ENCODE data around the gene SBK1. TPM values are rescaled to one million over a fixed set of nuclear protein-coding genes. Genes with fewer than 3 reads are reported as not detected.
"Not testable (repeated sequence)": the region's sequence is repeated elsewhere in the genome, so short reads cannot be mapped to it uniquely, and the experiment has no call there.

Gene SBK1
- total and polyA plus RNA-seq, 2 experiments from 2014 or later = 12.0 to 15.3 TPM

GRCh38 chr16:28324887-28325279, 32.6 kb downstream of the SBK1 start:
- Histone ChIP-seq H3K36me3 (no peaks in the 10 kb centered on the region), H3K9me3 (ENCODE audit: low read depth) (no peaks in the 10 kb centered on the region), H3K4me1 (ENCODE audit: low read depth) (no peaks in the 10 kb centered on the region), H3K4me3 (no peak overlapping the region), H3K27me3 (no peaks in the 10 kb centered on the region), H3K27ac (no peak overlapping the region)
- DNase-seq (ENCODE audit: low read depth in 1 of 2, low spot score in 1 of 2) = no peak
- no peak for TF ChIP-seq CTCF (IDR thresholded peaks at IDR 0.05; ENCODE audit: low read depth, low read length)

- H3K27me3 ChIP-seq = no peaks in the 10 kb centered on the region
- TF ChIP-seq CTCF (IDR thresholded peaks at IDR 0.05; ENCODE audit: low read depth, low read length) = peak; percentile 88
- no peak overlapping the region for H3K27ac ChIP-seq
- no peak overlapping the region for H3K4me3 ChIP-seq
- no peaks in the 10 kb centered on the region for H3K9me3 ChIP-seq (ENCODE audit: low read depth)
- H3K36me3 ChIP-seq = no peaks in the 10 kb centered on the region
- DNase-seq (ENCODE audit: low read depth in 1 of 2, low spot score in 1 of 2) = peak; percentile 63 to 74
- no peaks in the 10 kb centered on the region for H3K4me1 ChIP-seq (ENCODE audit: low read depth)
Observed at GRCh38 chr16:28326881-28327610, 34.7 kb downstream of the SBK1 start.

- H3K27me3 ChIP-seq; H3K36me3 ChIP-seq; H3K4me3 ChIP-seq; H3K9me3 ChIP-seq (ENCODE audit: low read depth); H3K27ac ChIP-seq; H3K4me1 ChIP-seq (ENCODE audit: low read depth): not testable (repeated sequence)
- peak in 1 of 2 donors; percentile 33 for DNase-seq (ENCODE audit: low read depth in 1 of 2, low spot score in 1 of 2)
Observed at GRCh38 chr16:28330232-28330631, 37.9 kb downstream of the SBK1 start.

GRCh38 chr16:28330981-28331380, 38.7 kb downstream of the SBK1 start:
- not testable (repeated sequence) for DNase-seq (ENCODE audit: low read depth in 1 of 2, low spot score in 1 of 2); H3K4me3 ChIP-seq; H3K27ac ChIP-seq; H3K9me3 ChIP-seq (ENCODE audit: low read depth); H3K27me3 ChIP-seq; H3K36me3 ChIP-seq; H3K4me1 ChIP-seq (ENCODE audit: low read depth)

- H3K27ac ChIP-seq; H3K9me3 ChIP-seq (ENCODE audit: low read depth); H3K4me1 ChIP-seq (ENCODE audit: low read depth); DNase-seq (ENCODE audit: low read depth in 1 of 2, low spot score in 1 of 2); H3K4me3 ChIP-seq; H3K27me3 ChIP-seq; H3K36me3 ChIP-seq: not testable (repeated sequence)
Observed at GRCh38 chr16:28332632-28333031, 40.3 kb downstream of the SBK1 start.

- not testable (repeated sequence) for H3K27ac ChIP-seq; H3K4me3 ChIP-seq; H3K36me3 ChIP-seq; H3K4me1 ChIP-seq (ENCODE audit: low read depth); DNase-seq (ENCODE audit: low read depth in 1 of 2, low spot score in 1 of 2); H3K27me3 ChIP-seq; H3K9me3 ChIP-seq (ENCODE audit: low read depth)
Observed at GRCh38 chr16:28335678-28336077, 43.4 kb downstream of the SBK1 start.

GRCh38 chr16:28336940-28337710, 44.8 kb downstream of the SBK1 start:
- H3K4me1 ChIP-seq (ENCODE audit: low read depth); DNase-seq (ENCODE audit: low read depth in 1 of 2, low spot score in 1 of 2); H3K27ac ChIP-seq; H3K4me3 ChIP-seq; H3K27me3 ChIP-seq; H3K36me3 ChIP-seq; H3K9me3 ChIP-seq (ENCODE audit: low read depth): not testable (repeated sequence)

GRCh38 chr16:28338230-28338629, 45.9 kb downstream of the SBK1 start:
- H3K36me3 ChIP-seq; H3K27me3 ChIP-seq; H3K4me3 ChIP-seq; H3K4me1 ChIP-seq (ENCODE audit: low read depth); H3K27ac ChIP-seq; H3K9me3 ChIP-seq (ENCODE audit: low read depth); DNase-seq (ENCODE audit: low read depth in 1 of 2, low spot score in 1 of 2): not testable (repeated sequence)

- H3K27me3 ChIP-seq; DNase-seq (ENCODE audit: low read depth in 1 of 2, low spot score in 1 of 2); H3K9me3 ChIP-seq (ENCODE audit: low read depth); H3K4me1 ChIP-seq (ENCODE audit: low read depth); H3K27ac ChIP-seq; H3K36me3 ChIP-seq; H3K4me3 ChIP-seq: not testable (repeated sequence)
Observed at GRCh38 chr16:28362600-28362999, 70.3 kb downstream of the SBK1 start.

GRCh38 chr16:28363408-28363807, 71.1 kb downstream of the SBK1 start, which contains the start of gene NPIPB6:
Gene NPIPB6, minus strand, starts transcription at chr16:28363508. Its CDS starts 686 bp downstream, at chr16:28362822.
- not testable (repeated sequence) for H3K27ac ChIP-seq; DNase-seq (ENCODE audit: low read depth in 1 of 2, low spot score in 1 of 2)

GRCh38 chr16:28364268-28365173, 72.2 kb downstream of the SBK1 start:
- H3K4me3 ChIP-seq; H3K27ac ChIP-seq; H3K4me1 ChIP-seq (ENCODE audit: low read depth); DNase-seq (ENCODE audit: low read depth in 1 of 2, low spot score in 1 of 2); H3K9me3 ChIP-seq (ENCODE audit: low read depth); H3K36me3 ChIP-seq; H3K27me3 ChIP-seq: not testable (repeated sequence)

More at GRCh38 chr16:28363408-28363807, 71.1 kb downstream of the SBK1 start, which contains the start of gene NPIPB6:
- not testable (repeated sequence) for H3K36me3 ChIP-seq; H3K4me3 ChIP-seq; H3K4me1 ChIP-seq (ENCODE audit: low read depth); H3K27me3 ChIP-seq; H3K9me3 ChIP-seq (ENCODE audit: low read depth)
